Measurements from ENCODE around the gene AZGP1.

- TF ChIP-seq, protein P1, sequence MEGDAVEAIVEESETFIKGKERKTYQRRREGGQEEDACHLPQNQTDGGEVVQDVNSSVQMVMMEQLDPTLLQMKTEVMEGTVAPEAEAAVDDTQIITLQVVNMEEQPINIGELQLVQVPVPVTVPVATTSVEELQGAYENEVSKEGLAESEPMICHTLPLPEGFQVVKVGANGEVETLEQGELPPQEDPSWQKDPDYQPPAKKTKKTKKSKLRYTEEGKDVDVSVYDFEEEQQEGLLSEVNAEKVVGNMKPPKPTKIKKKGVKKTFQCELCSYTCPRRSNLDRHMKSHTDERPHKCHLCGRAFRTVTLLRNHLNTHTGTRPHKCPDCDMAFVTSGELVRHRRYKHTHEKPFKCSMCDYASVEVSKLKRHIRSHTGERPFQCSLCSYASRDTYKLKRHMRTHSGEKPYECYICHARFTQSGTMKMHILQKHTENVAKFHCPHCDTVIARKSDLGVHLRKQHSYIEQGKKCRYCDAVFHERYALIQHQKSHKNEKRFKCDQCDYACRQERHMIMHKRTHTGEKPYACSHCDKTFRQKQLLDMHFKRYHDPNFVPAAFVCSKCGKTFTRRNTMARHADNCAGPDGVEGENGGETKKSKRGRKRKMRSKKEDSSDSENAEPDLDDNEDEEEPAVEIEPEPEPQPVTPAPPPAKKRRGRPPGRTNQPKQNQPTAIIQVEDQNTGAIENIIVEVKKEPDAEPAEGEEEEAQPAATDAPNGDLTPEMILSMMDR (IDR thresholded peaks at IDR 0.05): peak in 3 of 4 experiments; percentile 20 to 50 (median 45)
- peak in 1 of 2 donors; percentile 39 for TF ChIP-seq POLR2A (IDR thresholded peaks at IDR 0.05)
Observed at GRCh38 chr7:99997545-99998137, 21.8 kb upstream of the AZGP1 start.

Measured in uterus (tissue), 2 donors.